OCI-LY3 (cell line): ENCODE measurements around the gene ACTRT1.

Experiments
- H2AFZ ChIP-seq: fragments of 200-600, 300-600 bp; shearing (Covaris generic); 2 replicates; pipeline ENCODE4 v1.6.0; 2014; ENCODE audit warnings: antibody characterized with exemption, low read depth, low read length
- H3K27ac ChIP-seq: fragments of 200-600, 300-600 bp; sonication (generic); 2 replicates; pipeline ENCODE4 v1.5.1; 2014; ENCODE audit warnings: mild to moderate bottlenecking, low read length, moderate library complexity, mixed read lengths
- H3K27me3 ChIP-seq: fragments of 200-600, 300-600 bp; sonication (generic); 2 replicates; pipeline ENCODE4 v1.6.1; 2014; ENCODE audit warnings: low read depth, low read length, mixed read lengths
- H3K36me3 ChIP-seq: fragments of 200-600, 300-600 bp; sonication (generic); replicated peaks from 2 replicates; pipeline ENCODE3; 2014; ENCODE audit warnings: low read depth, low read length, mixed read lengths
- H3K4me1 ChIP-seq: fragments of 300-600, 200-600 bp; sonication (generic); 2 replicates; pipeline ENCODE4 v1.6.1; 2014; ENCODE audit warnings: low read length, mixed read lengths
- H3K4me2 ChIP-seq: fragments of 200-600, 300-600 bp; sonication (generic); 2 replicates; pipeline ENCODE4 v1.6.1; 2014; ENCODE audit warnings: low read length, mixed read lengths
- H3K4me3 ChIP-seq: fragments of 300-600, 200-600 bp; sonication (generic); 2 replicates; pipeline ENCODE4 v1.5.1; 2014; ENCODE audit warnings: antibody characterized with exemption, mild to moderate bottlenecking, low read length, moderate library complexity
- H3K79me2 ChIP-seq: fragments of 300-600, 200-600 bp; shearing (Covaris generic); 2 replicates; pipeline ENCODE4 v1.6.1; 2014; ENCODE audit warnings: mild to moderate bottlenecking, low read length, mixed read lengths
- H3K9ac ChIP-seq: fragments of 300-600, 200-600 bp; shearing (Covaris generic); 2 replicates; pipeline ENCODE4 v1.6.0; 2014; ENCODE audit warnings: mild to moderate bottlenecking, low read length, moderate library complexity
- H3K9me3 ChIP-seq: fragments of 200-600, 300-600 bp; shearing (Covaris generic); 2 replicates; pipeline ENCODE4 v1.6.1; 2014; ENCODE audit warnings: low read length, mixed read lengths; ENCODE audit not compliant: insufficient read depth
- H4K20me1 ChIP-seq: fragments of 200-600, 300-600 bp; sonication (generic); 2 replicates; pipeline ENCODE4 v1.6.1; 2016; ENCODE audit warnings: low read length, mixed read lengths; ENCODE audit not compliant: insufficient read depth
- EZH2phosphoT487 ChIP-seq: fragments of 200-600 bp; shearing (Covaris generic); IDR thresholded peaks from 2 replicates; pipeline ENCODE4 v1.6.1; 2018; ENCODE audit warnings: antibody characterized with exemption, mixed run types, low read depth
- TF ChIP-seq, protein P1 (sequence below): fragments of 200-600, 300-600 bp; sonication (generic); IDR thresholded peaks from 2 replicates; pipeline ENCODE4 v1.5.1; 2014; ENCODE audit warnings: antibody characterized with exemption, low read length, low read depth

Gene ACTRT1

DNA sequence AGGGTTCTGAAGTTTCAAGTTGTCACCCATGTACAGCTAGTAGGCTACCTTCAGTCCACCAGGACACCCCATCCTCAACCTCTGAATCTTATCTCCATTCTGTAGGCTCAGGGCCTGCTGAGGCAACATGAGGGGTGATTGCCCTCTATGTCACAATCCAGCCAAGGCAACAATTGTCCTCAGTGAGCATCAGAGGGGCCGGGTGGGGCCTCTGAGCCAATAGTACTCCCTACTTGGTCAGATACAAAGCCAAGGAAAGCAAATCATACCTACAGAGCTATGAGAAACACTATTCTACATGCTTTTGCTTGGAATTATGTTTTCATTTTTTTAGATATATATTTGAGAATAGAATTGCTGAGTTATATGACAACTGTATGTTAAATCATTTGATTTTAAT is at the start of gene ACTRT1:
Gene ACTRT1 (minus strand): TSS at position 101 of the 400 bp plus-strand sequence. CDS start 197 bp downstream, outside the sequence.
- no peaks in the 10 kb centered on the region for H3K36me3 ChIP-seq
- no peak for TF ChIP-seq EZH2phosphoT487
- TF ChIP-seq, protein P1, sequence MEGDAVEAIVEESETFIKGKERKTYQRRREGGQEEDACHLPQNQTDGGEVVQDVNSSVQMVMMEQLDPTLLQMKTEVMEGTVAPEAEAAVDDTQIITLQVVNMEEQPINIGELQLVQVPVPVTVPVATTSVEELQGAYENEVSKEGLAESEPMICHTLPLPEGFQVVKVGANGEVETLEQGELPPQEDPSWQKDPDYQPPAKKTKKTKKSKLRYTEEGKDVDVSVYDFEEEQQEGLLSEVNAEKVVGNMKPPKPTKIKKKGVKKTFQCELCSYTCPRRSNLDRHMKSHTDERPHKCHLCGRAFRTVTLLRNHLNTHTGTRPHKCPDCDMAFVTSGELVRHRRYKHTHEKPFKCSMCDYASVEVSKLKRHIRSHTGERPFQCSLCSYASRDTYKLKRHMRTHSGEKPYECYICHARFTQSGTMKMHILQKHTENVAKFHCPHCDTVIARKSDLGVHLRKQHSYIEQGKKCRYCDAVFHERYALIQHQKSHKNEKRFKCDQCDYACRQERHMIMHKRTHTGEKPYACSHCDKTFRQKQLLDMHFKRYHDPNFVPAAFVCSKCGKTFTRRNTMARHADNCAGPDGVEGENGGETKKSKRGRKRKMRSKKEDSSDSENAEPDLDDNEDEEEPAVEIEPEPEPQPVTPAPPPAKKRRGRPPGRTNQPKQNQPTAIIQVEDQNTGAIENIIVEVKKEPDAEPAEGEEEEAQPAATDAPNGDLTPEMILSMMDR = no peak
- H3K79me2 ChIP-seq = no peaks in the 10 kb centered on the region
- no peaks in the 10 kb centered on the region for H4K20me1 ChIP-seq
- H2AFZ ChIP-seq = no peak within 1 kb of the TSS
- H3K9ac ChIP-seq = no peak within 1 kb of the TSS
- H3K27me3 ChIP-seq = no peaks in the 10 kb centered on the region
- H3K4me3 ChIP-seq = no peak within 1 kb of the TSS
- no peak within 1 kb of the TSS for H3K4me2 ChIP-seq
- H3K4me1 ChIP-seq = no peaks in the 10 kb centered on the region
- H3K9me3 ChIP-seq = no peaks in the 10 kb centered on the region
- no peak within 1 kb of the TSS for H3K27ac ChIP-seq

DNA sequence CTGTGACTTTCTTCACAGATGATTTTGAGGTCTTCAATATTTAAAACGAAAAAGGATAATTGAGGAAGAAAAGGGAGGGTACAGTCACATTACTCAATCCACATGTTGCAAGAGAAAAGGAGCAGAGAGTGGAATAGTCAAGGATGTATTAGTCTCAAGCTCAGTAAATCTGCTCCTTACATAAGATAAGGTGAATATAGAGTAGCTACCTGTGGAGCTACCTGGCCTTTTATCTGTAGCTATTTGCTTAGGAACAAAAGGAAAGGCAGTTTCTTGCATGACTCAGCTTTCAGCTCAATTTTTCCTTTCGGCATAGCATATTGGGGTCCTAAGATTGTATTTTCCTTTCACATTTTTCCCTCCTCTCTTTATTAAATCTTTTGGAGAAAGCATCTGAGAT is 26.3 kb upstream of the ACTRT1 start:
- Histone ChIP-seq H3K27me3 (no peaks in the 10 kb centered on the region), H3K79me2 (no peaks in the 10 kb centered on the region), H3K27ac (no peak overlapping the region), H3K9me3 (no peaks in the 10 kb centered on the region), H3K9ac (no peak overlapping the region), H3K36me3 (no peaks in the 10 kb centered on the region), H4K20me1 (no peaks in the 10 kb centered on the region), H3K4me3 (no peak overlapping the region), H2AFZ (no peak overlapping the region), H3K4me2 (no peak overlapping the region), H3K4me1 (no peaks in the 10 kb centered on the region)
- TF ChIP-seq, protein P1 = no peak
- no peak for TF ChIP-seq EZH2phosphoT487

DNA sequence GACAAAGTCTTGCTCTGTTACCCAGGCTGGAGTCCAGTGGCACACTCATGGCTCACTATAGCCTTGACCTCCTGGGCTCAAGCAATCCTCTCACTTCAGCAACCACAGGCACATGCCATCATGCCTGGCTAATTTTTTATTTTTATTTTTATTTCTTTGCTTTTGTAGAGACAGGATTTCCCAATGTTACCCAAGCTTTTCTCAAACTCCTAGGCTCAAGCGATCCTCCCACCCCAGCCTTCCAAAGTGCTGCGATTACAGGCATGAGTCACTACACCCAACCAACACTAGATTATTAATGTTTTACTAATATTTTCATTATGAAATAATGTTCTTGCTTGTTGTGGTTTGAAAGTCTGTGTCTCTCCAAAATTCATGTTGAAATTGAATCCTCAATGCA is 5.2 kb upstream of the ACTRT1 start:
- no peaks in the 10 kb centered on the region for H4K20me1 ChIP-seq
- TF ChIP-seq, protein P1 = no peak
- TF ChIP-seq EZH2phosphoT487 = no peak
- no peak overlapping the region for H3K27ac ChIP-seq
- no peak overlapping the region for H2AFZ ChIP-seq
- H3K79me2 ChIP-seq = no peaks in the 10 kb centered on the region
- no peak overlapping the region for H3K9ac ChIP-seq
- no peaks in the 10 kb centered on the region for H3K9me3 ChIP-seq
- H3K4me1 ChIP-seq = no peaks in the 10 kb centered on the region
- no peak overlapping the region for H3K4me3 ChIP-seq
- no peak overlapping the region for H3K4me2 ChIP-seq
- no peaks in the 10 kb centered on the region for H3K36me3 ChIP-seq
- H3K27me3 ChIP-seq = no peaks in the 10 kb centered on the region

DNA sequence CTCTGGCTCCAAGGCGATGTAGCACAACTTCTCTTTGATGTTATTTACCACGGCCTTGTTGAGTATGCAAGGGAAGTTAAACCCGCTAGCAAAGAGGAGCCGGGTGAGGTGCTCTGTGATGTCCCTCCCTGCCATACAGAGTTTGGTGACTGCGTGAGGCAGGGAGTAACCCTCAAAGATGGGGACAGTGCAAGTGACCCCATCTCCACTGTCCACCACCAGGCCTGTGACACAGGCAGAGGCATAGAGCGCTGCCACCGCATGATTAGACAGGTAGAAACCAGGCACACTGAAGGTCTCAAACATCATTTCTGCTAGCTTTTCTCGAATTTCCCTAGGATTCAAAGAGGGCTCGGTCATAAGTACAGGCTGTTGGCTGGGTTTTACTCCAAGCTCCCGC is 677 bp downstream of the ACTRT1 start:
- Histone ChIP-seq H3K27ac (no peak overlapping the region), H2AFZ (no peak overlapping the region), H4K20me1 (no peaks in the 10 kb centered on the region), H3K4me2 (no peak overlapping the region), H3K36me3 (no peaks in the 10 kb centered on the region), H3K9ac (no peak overlapping the region), H3K4me1 (no peaks in the 10 kb centered on the region), H3K9me3 (no peaks in the 10 kb centered on the region), H3K27me3 (no peaks in the 10 kb centered on the region), H3K4me3 (no peak overlapping the region), H3K79me2 (no peaks in the 10 kb centered on the region)
- no peak for TF ChIP-seq EZH2phosphoT487
- TF ChIP-seq, protein P1 = no peak
